ENCODE data around the gene FXYD7.

The FXYD7 gene

GRCh38 chr19:35157431-35157830, 14.4 kb downstream of the FXYD7 start:
- no peak for DNase-seq (ENCODE audit: extremely low read depth, low read depth)
- TF ChIP-seq, protein P1, sequence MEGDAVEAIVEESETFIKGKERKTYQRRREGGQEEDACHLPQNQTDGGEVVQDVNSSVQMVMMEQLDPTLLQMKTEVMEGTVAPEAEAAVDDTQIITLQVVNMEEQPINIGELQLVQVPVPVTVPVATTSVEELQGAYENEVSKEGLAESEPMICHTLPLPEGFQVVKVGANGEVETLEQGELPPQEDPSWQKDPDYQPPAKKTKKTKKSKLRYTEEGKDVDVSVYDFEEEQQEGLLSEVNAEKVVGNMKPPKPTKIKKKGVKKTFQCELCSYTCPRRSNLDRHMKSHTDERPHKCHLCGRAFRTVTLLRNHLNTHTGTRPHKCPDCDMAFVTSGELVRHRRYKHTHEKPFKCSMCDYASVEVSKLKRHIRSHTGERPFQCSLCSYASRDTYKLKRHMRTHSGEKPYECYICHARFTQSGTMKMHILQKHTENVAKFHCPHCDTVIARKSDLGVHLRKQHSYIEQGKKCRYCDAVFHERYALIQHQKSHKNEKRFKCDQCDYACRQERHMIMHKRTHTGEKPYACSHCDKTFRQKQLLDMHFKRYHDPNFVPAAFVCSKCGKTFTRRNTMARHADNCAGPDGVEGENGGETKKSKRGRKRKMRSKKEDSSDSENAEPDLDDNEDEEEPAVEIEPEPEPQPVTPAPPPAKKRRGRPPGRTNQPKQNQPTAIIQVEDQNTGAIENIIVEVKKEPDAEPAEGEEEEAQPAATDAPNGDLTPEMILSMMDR (IDR thresholded peaks at IDR 0.05; ENCODE audit: low read depth, low read length) = no peak

- no peak for DNase-seq (ENCODE audit: extremely low read depth, low read depth)
- TF ChIP-seq, protein P1 (IDR thresholded peaks at IDR 0.05; ENCODE audit: low read depth, low read length) = no peak
Measured at GRCh38 chr19:35159606-35160005, 16.6 kb downstream of the FXYD7 start.

- TF ChIP-seq, protein P1 (IDR thresholded peaks at IDR 0.05; ENCODE audit: low read depth, low read length) = no peak
- no peak for DNase-seq (ENCODE audit: extremely low read depth, low read depth)
Measured at GRCh38 chr19:35160629-35161433, 17.8 kb downstream of the FXYD7 start.

- DNase-seq (ENCODE audit: extremely low read depth, low read depth) = no peak
- TF ChIP-seq, protein P1 (IDR thresholded peaks at IDR 0.05; ENCODE audit: low read depth, low read length) = no peak
Measured at GRCh38 chr19:35161434-35161743, 18.3 kb downstream of the FXYD7 start.

GRCh38 chr19:35162471-35163326, 19.6 kb downstream of the FXYD7 start:
- TF ChIP-seq, protein P1 (IDR thresholded peaks at IDR 0.05; ENCODE audit: low read depth, low read length) = no peak
- no peak for DNase-seq (ENCODE audit: extremely low read depth, low read depth)

GRCh38 chr19:35164418-35164817, 21.4 kb downstream of the FXYD7 start:
- TF ChIP-seq, protein P1 (IDR thresholded peaks at IDR 0.05; ENCODE audit: low read depth, low read length) = no peak
- DNase-seq (ENCODE audit: extremely low read depth, low read depth) = no peak

Measured in AG09319 (cell line).